ENCODE data around the gene ADGRB3.

Gene ADGRB3

GRCh38 chr6:68701159-68701558 lies 66.1 kb downstream of the ADGRB3 start:
- no peak for DNase-seq (ENCODE audit: low read depth in 3 of 3)

DNA sequence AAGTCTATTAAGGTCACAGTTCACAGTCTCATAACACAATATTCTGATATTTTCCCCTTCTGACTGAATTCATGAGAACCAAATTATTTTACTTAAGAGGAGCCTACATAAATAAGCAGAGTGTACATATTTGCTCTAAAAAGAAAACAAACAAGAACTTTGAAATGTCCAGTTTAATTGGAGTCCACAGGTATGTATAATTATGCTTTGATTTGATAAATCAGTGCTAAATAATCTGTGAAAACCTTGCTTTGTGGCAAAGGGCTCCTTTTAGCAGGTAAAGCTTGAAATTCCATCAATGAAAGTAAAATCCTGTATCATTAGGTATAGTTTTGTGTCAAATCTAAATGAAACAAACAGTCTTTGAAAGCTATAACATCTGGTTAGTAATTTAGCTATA lies 69.4 kb downstream of the ADGRB3 start:
- no peak for DNase-seq (ENCODE audit: low read depth in 3 of 3)

DNA sequence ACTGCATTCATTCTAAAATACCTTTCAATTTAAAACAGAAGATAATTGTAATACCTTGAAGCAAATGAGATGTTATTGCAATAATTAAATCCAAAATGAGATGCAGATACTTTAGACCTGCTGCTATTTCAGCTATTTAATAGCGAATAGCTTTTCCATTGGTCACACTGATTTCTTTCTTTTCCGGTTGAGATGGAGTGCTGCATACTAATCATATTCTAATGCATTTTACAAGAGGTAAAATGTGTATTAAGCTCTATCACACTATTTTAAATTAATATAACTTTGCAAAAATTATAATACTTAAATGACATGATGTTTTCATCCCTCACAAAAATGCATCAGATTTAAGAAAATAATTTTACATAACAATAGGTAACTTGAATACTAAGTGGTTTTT lies 74.0 kb downstream of the ADGRB3 start:
- no peak for DNase-seq (ENCODE audit: low read depth in 3 of 3)

GRCh38 chr6:68709882-68710281 lies 74.8 kb downstream of the ADGRB3 start:
- DNase-seq (ENCODE audit: low read depth in 3 of 3) = no peak

GRCh38 chr6:68710496-68710895 lies 75.4 kb downstream of the ADGRB3 start:
- DNase-seq (ENCODE audit: low read depth in 3 of 3) = no peak

- no peak for DNase-seq (ENCODE audit: low read depth in 3 of 3)
These were observed 75.8 kb downstream of the ADGRB3 start for GRCh38 chr6:68710916-68711315.

GRCh38 chr6:68711386-68712000 lies 76.4 kb downstream of the ADGRB3 start:
- DNase-seq (ENCODE audit: low read depth in 3 of 3) = no peak

DNA sequence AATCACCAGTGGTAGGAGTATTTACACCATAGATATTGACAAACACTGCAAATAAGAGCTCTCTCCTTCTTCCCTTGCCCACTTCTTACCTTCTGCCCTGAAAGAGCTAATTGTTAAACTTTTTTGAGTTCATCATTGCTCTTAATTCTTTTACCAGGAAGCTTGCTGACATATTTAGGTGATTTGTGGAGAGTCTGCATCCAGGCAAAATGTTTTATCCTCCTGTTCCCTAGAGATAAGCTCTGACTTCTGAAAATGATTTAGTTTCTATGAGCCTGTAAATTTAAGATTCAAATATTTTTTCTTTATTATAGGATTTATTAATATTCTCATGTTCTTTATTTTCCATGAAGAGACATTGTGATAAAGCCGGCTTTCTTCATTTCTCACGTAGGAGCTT lies 81.5 kb downstream of the ADGRB3 start:
- no peak for DNase-seq (ENCODE audit: low read depth in 3 of 3)

GRCh38 chr6:68718385-68719073 lies 83.4 kb downstream of the ADGRB3 start:
- no peak for DNase-seq (ENCODE audit: low read depth in 3 of 3)

DNA sequence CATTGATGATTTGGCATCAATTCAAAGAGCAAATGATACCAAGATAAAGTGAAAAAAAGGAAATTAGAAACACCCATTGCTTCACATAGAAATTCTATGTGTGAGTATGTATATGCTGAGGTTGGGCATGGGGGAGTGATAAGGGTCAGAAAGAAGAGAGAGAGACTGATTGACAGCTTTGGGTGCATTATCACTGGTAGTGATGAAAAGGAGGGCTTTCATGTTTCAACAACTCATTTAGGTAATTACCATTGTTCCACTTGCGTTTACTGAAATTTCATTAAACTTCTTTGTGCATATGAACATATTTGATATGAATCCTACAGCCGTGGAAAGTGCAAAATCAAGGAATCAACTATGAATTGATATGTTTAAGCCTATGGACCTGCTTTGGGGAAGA lies 84.7 kb downstream of the ADGRB3 start:
- no peak for DNase-seq (ENCODE audit: low read depth in 3 of 3)

GRCh38 chr6:68722891-68723527 lies 87.9 kb downstream of the ADGRB3 start:
- DNase-seq (ENCODE audit: low read depth in 3 of 3) = no peak

GRCh38 chr6:68724060-68724459 lies 89.0 kb downstream of the ADGRB3 start:
- no peak for DNase-seq (ENCODE audit: low read depth in 3 of 3)

GRCh38 chr6:68726337-68726736 lies 91.3 kb downstream of the ADGRB3 start:
- DNase-seq (ENCODE audit: low read depth in 3 of 3) = no peak

DNA sequence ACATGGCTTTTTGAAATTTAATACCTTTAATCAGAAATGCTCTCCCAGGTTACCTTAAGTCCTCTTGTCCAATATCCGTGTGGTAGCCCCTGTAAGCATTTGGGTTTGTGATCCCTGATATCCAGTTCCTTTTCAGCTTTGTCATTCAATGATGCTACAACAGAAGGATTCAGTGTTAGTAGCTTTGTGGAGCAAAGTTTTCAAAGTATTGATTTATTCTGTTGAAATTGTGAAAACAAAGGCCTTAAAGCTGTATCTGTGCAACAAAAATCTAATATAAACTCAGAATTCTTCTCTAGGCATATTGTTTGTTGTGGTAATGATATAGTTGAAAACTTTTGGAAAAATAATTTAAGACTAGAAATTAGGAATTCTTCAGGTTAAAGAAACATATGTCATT lies 91.9 kb downstream of the ADGRB3 start:
- DNase-seq (ENCODE audit: low read depth in 3 of 3) = no peak

DNA sequence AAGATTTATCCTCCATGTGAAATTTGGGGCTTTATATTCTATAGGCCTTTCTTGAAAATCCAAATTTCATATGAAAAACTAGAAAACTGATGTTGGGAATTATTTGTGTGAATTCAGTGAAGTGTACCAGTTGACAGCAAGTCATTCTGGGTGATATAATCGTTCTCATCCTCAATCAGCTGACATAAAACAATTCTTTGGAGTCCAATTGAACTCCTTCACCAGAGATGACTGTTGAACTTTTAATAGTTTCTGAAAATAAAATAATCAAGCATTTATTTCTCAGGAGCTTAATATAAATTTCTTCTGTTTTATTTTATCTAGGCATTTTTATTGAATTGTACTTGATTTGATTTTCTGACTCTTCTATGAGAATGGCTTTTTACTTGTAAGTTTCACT lies 92.6 kb downstream of the ADGRB3 start:
- DNase-seq (ENCODE audit: low read depth in 3 of 3) = no peak

- DNase-seq (ENCODE audit: low read depth in 3 of 3) = no peak
These were observed 93.3 kb downstream of the ADGRB3 start for GRCh38 chr6:68728159-68728979.

DNA sequence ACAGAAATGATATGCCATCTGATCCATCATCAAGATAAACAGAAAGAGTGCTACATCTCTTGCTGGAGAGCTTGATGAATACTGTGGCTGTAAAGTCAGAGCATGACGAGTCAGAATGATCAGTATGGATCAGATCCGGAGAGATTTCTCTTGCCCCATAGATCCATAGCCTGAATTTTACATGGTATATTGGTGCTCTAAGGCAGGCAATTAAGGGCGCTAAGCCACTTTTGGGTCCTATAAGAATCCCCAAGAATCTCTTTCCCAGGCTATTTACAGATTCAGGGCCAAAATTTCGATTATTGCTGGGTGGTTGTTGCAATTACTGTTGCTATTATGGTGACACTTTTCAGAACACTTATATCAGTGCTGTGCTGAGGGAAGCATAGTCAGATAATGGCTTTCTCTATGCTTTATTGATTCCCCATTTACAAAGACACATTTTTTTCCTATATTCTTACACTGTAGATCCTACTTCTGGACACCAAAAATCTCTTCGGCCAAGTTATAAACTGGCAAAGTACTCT lies 94.4 kb downstream of the ADGRB3 start:
- DNase-seq (ENCODE audit: low read depth in 3 of 3) = no peak

DNA sequence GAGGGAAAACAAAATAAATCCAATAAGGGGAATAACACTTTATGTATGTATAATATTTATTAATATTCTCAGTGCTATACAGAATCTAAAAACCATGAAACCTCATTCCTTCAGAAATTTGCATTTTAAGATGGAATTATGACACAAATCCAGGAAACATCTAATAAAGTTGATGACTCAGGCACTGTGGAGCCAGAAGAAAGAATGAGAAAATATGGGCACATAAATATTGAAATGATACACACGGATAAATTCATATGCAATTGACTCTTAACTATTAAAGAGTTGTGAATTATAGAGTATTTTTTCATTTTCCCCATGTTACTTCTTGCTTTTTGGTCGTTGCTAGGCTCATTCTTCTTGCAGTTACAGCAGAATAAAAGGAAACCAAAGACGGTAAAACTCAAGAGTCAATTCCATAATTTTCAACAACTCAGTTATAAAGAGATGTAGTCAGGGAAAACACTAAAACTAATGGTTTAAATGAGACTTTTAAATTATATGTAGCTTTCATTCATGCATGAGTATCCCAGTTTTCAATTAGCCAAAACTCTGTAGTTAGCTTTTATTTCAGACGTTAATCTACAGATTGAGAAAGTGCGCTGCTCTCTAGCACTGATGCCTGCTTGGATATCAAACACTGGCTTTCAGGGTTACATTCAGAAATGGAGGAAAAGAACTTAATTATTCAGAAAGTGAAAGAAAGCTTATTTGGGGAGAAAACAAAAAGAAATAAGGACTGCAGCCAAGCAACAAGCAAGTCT lies 95.4 kb downstream of the ADGRB3 start:
- DNase-seq (ENCODE audit: low read depth in 3 of 3) = no peak

DNA sequence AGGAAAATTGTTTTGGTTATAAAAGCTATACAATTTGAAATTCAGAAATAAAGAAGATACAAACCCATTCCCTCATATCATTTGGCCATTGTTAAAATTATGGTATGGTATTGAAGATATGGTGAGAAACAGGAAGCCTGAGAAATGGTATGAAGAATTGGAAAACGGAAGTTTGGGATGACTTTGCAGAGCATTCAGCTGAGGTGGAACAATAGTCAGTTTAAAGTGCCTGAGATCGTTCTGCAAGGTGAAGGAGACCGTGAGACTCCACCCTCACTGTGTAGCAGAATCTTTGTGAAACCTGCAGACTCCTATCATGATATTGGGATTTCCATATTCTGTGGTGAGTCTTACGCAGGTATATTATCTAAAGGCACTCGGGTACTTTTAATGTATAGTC lies 97.3 kb downstream of the ADGRB3 start:
- DNase-seq (ENCODE audit: low read depth in 3 of 3) = no peak

GRCh38 chr6:68735866-68736265 lies 100.8 kb downstream of the ADGRB3 start:
- DNase-seq (ENCODE audit: low read depth in 3 of 3) = no peak

- no peak for DNase-seq (ENCODE audit: low read depth in 3 of 3)
These were observed 102.0 kb downstream of the ADGRB3 start for GRCh38 chr6:68737061-68737460.

Measured in stimulated activated CD4-positive, alpha-beta T cell treated with anti-CD3 and anti-CD28 coated beads, TNF-alpha, amount 100 ng/mL, for 4 hours (primary cell).